C4-2B (cell line): Measurements from ENCODE around the gene DPP6.

ENCODE experiments used
- H3K27ac ChIP-seq: fragments of 450-650 bp; 2 replicates; pipeline ENCODE4 v1.5.1; 2017
- ZFX ChIP-seq: fragments of 450-650 bp; IDR thresholded peaks from 2 replicates; pipeline ENCODE4 v1.6.1; 2017
- TF ChIP-seq, protein P1 (sequence below): fragments of 450-650 bp; conservative IDR thresholded peaks from 2 replicates; pipeline ENCODE4 v1.5.1; 2017; ENCODE audit warnings: mild to moderate bottlenecking

Gene DPP6

DNA sequence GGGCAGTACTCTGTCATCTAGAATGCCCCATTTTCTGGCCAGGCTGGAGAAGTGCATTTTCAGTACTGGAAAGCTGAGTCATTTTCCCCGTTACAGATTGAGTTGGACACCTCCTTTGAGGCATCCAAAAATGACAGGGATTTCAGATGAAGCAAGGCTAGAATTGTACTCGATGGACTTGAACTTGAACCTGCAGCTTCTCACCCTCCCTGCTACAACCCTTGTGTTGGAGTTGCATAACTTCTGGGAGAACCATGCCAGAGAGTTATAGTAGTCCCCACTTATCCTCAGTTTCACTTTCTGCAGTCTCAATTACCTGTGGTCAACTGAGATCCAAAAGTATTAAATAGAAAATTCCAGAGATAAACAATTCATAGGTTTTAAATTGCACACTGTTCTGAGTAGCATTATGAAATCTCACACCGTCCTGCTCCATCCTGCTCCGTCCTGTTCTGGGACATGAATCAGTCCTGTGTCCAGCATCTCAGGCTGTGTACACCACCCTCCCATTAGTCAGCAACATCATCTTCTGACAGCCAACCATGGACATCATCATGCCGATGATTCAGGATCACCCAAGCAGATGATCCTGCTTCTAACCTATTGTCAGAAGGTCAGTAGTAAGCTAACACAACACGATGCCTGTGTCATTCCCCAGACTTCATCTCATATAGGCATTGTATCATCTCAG lies 363.7 kb downstream of the DPP6 start:
- no peak for TF ChIP-seq ZFX
- TF ChIP-seq, protein P1, sequence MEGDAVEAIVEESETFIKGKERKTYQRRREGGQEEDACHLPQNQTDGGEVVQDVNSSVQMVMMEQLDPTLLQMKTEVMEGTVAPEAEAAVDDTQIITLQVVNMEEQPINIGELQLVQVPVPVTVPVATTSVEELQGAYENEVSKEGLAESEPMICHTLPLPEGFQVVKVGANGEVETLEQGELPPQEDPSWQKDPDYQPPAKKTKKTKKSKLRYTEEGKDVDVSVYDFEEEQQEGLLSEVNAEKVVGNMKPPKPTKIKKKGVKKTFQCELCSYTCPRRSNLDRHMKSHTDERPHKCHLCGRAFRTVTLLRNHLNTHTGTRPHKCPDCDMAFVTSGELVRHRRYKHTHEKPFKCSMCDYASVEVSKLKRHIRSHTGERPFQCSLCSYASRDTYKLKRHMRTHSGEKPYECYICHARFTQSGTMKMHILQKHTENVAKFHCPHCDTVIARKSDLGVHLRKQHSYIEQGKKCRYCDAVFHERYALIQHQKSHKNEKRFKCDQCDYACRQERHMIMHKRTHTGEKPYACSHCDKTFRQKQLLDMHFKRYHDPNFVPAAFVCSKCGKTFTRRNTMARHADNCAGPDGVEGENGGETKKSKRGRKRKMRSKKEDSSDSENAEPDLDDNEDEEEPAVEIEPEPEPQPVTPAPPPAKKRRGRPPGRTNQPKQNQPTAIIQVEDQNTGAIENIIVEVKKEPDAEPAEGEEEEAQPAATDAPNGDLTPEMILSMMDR = no peak
- no peak overlapping the region for H3K27ac ChIP-seq

DNA sequence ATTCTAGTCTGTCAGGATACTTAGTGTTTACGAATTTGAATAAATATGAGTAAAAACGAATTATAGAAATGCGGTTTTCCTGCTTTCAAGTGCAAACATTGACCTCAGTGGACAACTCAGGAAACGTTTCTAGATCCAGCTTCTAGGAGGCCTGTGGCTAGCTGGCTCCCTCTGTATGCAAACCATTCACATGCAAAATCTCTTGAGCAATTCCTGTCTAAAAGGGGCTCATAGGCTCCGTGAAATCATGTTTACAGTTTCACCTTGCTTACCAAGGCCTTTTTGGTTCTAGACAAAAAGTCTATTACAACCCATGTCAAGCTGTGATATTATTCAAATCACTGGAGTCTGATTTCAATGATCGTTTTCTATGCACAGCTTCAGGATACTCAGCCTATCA lies 364.5 kb downstream of the DPP6 start:
- TF ChIP-seq, protein P1 = no peak
- no peak overlapping the region for H3K27ac ChIP-seq

DNA sequence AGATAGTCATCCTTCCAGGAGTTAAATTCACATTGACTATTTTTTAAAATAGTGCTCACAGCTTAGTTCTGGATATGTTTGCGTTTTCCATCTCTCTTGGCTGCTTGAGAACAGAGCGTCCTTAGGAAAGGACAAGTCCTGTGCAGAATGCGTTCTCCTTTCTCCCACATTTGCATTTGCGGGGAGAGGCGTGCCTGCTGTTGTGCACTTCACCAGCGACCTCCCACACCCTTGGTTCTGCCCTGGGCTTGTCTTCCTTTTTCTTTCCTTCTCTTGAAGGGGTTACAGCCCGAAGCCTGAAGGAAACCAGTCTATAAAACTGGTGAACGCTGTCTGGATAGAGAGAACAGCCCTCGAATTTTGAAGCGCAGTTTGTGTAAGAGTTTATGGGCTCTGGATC lies 367.1 kb downstream of the DPP6 start:
- no peak overlapping the region for H3K27ac ChIP-seq
- TF ChIP-seq, protein P1 = no peak
- TF ChIP-seq ZFX = no peak

DNA sequence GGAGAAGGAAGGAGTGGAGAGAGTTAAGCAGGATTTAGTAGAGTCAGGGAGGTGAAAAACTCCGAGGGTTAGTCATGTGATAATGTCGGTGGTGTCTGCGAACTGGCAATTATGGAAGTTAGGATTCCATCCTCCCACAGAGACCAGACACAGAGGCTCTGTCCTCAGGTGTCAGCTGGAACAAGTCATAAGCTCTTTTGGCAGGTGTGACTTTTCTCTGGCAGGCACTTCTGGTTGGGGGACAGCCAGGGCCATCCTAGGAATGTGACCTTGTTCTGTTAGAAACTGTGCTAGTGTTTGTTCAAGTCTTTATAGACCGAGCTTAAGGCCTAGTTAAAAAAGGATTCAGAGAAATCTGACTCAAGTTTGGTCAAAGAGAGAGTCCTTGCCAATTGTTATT lies 371.0 kb downstream of the DPP6 start:
- TF ChIP-seq, protein P1 = no peak
- H3K27ac ChIP-seq = no peak overlapping the region

DNA sequence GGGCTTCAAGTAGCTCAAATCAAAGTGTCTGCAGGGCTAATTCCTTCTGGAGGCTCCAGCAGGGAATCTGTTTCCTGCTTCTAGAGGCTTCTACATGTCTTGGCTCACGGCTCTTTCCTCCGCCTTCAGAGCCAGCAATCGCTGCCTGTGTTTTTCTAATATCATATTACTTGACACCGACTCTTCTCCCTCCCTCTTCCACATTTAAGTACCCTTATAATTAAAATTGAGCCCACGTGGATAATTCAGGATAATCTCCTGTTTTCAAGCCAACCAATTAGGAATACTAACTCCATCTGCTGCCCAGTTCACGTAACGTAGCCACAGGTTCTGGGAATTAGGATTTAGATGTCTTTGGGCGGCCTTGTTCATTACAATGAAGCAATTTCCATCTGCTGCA lies 372.2 kb downstream of the DPP6 start:
- no peak for TF ChIP-seq ZFX
- TF ChIP-seq, protein P1 = no peak
- no peak overlapping the region for H3K27ac ChIP-seq

DNA sequence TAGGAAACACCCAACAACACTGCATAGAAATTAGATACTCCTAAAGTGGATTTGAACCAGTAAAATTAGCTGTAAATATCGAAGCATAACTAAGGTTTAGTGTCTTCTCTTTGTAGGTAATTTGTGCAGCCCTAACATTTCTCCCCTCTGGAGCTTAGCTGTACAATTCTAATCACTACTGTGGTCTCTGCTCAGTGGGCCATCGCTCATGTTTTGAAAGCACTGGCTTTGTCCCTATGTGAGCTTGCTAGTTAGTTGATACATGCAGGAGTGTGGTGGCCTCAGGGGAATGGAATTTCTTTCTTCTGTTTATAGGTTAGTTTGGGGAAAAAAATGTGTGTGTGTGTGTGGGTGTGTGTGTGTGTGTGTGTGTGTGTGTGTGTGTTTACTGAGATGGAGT lies 373.1 kb downstream of the DPP6 start:
- no peak for TF ChIP-seq ZFX
- no peak overlapping the region for H3K27ac ChIP-seq

DNA sequence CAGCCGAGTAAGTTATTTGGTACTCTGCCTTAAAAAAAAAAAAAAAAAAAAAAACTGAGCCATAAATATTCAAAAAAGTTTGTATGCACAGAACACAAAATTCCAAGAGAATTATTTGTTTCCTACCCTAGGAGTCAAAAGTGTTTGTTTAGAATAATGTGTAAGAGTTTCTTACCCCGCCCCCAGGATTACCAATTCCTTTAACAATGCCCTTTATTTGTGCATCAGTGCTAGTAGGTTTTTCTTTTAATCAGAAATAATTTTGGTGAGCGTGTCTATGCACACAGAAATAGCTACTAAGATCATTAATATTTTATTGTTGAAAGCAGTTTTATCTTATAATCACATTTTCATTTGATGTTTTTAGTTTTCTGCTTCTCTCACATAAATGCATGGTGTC lies 374.6 kb downstream of the DPP6 start:
- H3K27ac ChIP-seq = no peak overlapping the region
- no peak for TF ChIP-seq ZFX
- TF ChIP-seq, protein P1 = no peak

DNA sequence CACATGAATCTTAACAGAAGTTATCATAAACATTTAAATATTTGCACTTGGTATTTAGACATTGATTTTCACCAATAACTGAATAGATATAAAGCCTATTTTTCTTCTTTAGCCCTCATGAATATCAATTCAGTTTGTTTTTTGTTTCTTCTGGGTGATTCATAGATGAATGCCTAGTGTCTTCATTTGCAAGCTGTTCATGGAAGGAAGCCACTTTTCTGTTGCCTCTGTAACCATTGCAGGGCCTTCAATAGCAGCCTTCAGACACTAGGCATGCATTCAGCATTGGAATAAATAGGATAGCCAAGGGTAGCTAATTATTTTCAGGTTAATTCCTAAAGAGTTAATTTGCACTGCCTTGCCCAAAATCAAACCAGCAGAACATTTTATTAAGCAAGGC lies 375.3 kb downstream of the DPP6 start:
- H3K27ac ChIP-seq = no peak overlapping the region
- TF ChIP-seq, protein P1 = no peak
- TF ChIP-seq ZFX = no peak
